ENCODE measurements around the gene SPTSSB.

SPTSSB gene

GRCh38 chr3:161371441-161372320 is at the start of gene SPTSSB:
Gene SPTSSB (minus strand): TSS chr3:161371517. CDS start chr3:161346323, 25,194 bp downstream.
- DNase-seq (ENCODE audit: low spot score) = peak; percentile 37

GRCh38 chr3:161420746-161421145 is 49.4 kb upstream of the SPTSSB start:
- no peak for DNase-seq (ENCODE audit: low spot score)

GRCh38 chr3:161419555-161420333 is 48.4 kb upstream of the SPTSSB start:
- DNase-seq (ENCODE audit: low spot score) = no peak

GRCh38 chr3:161415506-161416231 is 44.4 kb upstream of the SPTSSB start:
- DNase-seq (ENCODE audit: low spot score) = no peak

- DNase-seq (ENCODE audit: low spot score) = no peak
Observed at GRCh38 chr3:161414907-161415306, 43.6 kb upstream of the SPTSSB start.

- no peak for DNase-seq (ENCODE audit: low spot score)
Observed at GRCh38 chr3:161413855-161414210, 42.5 kb upstream of the SPTSSB start.

- DNase-seq (ENCODE audit: low spot score) = no peak
Observed at GRCh38 chr3:161413127-161413854, 42.0 kb upstream of the SPTSSB start.

GRCh38 chr3:161412123-161412522 is 40.8 kb upstream of the SPTSSB start:
- DNase-seq (ENCODE audit: low spot score) = no peak

- no peak for DNase-seq (ENCODE audit: low spot score)
Observed at GRCh38 chr3:161409858-161410257, 38.5 kb upstream of the SPTSSB start.

GRCh38 chr3:161409069-161409468 is 37.8 kb upstream of the SPTSSB start:
- DNase-seq (ENCODE audit: low spot score) = peak; percentile 54

GRCh38 chr3:161406594-161407555 is 35.6 kb upstream of the SPTSSB start:
- no peak for DNase-seq (ENCODE audit: low spot score)

GRCh38 chr3:161405836-161406235 is 34.5 kb upstream of the SPTSSB start:
- no peak for DNase-seq (ENCODE audit: low spot score)

- no peak for DNase-seq (ENCODE audit: low spot score)
Observed at GRCh38 chr3:161405087-161405486, 33.8 kb upstream of the SPTSSB start.

- DNase-seq (ENCODE audit: low spot score) = no peak
Observed at GRCh38 chr3:161403251-161403650, 31.9 kb upstream of the SPTSSB start.

GRCh38 chr3:161401389-161401788 is 30.1 kb upstream of the SPTSSB start:
- DNase-seq (ENCODE audit: low spot score) = no peak

- no peak for DNase-seq (ENCODE audit: low spot score)
Observed at GRCh38 chr3:161400650-161401049, 29.3 kb upstream of the SPTSSB start.

GRCh38 chr3:161395115-161396012 is 24.0 kb upstream of the SPTSSB start:
- peak; percentile 42 for DNase-seq (ENCODE audit: low spot score)

- no peak for DNase-seq (ENCODE audit: low spot score)
Observed at GRCh38 chr3:161393803-161394202, 22.5 kb upstream of the SPTSSB start.

- DNase-seq (ENCODE audit: low spot score) = no peak
Observed at GRCh38 chr3:161393310-161393709, 22.0 kb upstream of the SPTSSB start.

- no peak for DNase-seq (ENCODE audit: low spot score)
Observed at GRCh38 chr3:161392853-161393252, 21.5 kb upstream of the SPTSSB start.

Data from CD4-positive, alpha-beta T cell treated with Interleukin-15 for 4 hours (primary cell).